Naive B cell (primary cell): ENCODE results near the gene ZG16. TPM values are rescaled to one million over a fixed set of nuclear protein-coding genes. Genes with fewer than 3 reads are reported as not detected.
A peak's percentile ranks its signal among the peaks of the same experiment; 100 is the strongest.
"Not testable (repeated sequence)": the region's sequence is repeated elsewhere in the genome, so short reads cannot be mapped to it uniquely, and the experiment has no call there.

Experiments
- ATAC-seq, 2 donors: fragments of 150-1000 bp; cut with Tn5 transposase; 2 replicates each; pipeline ENCODE4 v1.10.0; 2021; ENCODE audit warnings: low read depth in 2 of 2, mild to moderate bottlenecking in 2 of 2, moderate library complexity in 2 of 2
- DNase-seq: peaks from one replicate; pipeline ENCODE4 v3.0.0; 2022
- H3K27ac Mint-ChIP-seq, 6 donors: one replicate each; pipeline ENCODE4 v1.8.0; 2020 to 2022; ENCODE audit warnings: mild to moderate bottlenecking in 6 of 6, mixed read lengths in 6 of 6, moderate library complexity in 5 of 6, inconsistent platforms in 2 of 6
- H3K27me3 Mint-ChIP-seq, 3 donors: one replicate each; pipeline ENCODE4 v1.8.0; 2021 to 2022; ENCODE audit warnings: mixed read lengths in 3 of 3, mild to moderate bottlenecking in 1 of 3
- H3K36me3 Mint-ChIP-seq, 2 donors: one replicate each; pipeline ENCODE4 v1.8.0; 2020 to 2022; ENCODE audit warnings: mixed read lengths in 2 of 2, inconsistent platforms in 1 of 2, mild to moderate bottlenecking in 1 of 2
- H3K4me1 Mint-ChIP-seq, 3 donors: one replicate each; pipeline ENCODE4 v1.8.0; 2020 to 2022; ENCODE audit warnings: mixed read lengths in 3 of 3, inconsistent platforms in 1 of 3, mild to moderate bottlenecking in 1 of 3, moderate library complexity in 1 of 3
- H3K4me3 Mint-ChIP-seq, 8 donors: one replicate each; pipeline ENCODE4 v1.8.0; 2020 to 2022; ENCODE audit warnings: mild to moderate bottlenecking in 8 of 8, mixed read lengths in 8 of 8, moderate library complexity in 8 of 8, inconsistent platforms in 2 of 8
- H3K9me3 Mint-ChIP-seq, 7 donors: one replicate each; pipeline ENCODE4 v1.8.0; 2020 to 2022; ENCODE audit warnings: mixed read lengths in 7 of 7, mild to moderate bottlenecking in 5 of 7, inconsistent platforms in 2 of 7, moderate library complexity in 1 of 7
- polyA plus RNA-seq, 6 donors: library from polyadenylated mRNA; unstranded; fragments of 300-500 nt; fragmentation: Illumina TruSeq; gene quantifications; one replicate each; pipeline ENCODE4 v1.2.3, GENCODE V29; 2021; ENCODE audit warnings: low read depth in 6 of 6

ZG16 gene
- polyA plus RNA-seq, 6 donors from 2014 or later, result 0.13 TPM; not detected in 5

DNA sequence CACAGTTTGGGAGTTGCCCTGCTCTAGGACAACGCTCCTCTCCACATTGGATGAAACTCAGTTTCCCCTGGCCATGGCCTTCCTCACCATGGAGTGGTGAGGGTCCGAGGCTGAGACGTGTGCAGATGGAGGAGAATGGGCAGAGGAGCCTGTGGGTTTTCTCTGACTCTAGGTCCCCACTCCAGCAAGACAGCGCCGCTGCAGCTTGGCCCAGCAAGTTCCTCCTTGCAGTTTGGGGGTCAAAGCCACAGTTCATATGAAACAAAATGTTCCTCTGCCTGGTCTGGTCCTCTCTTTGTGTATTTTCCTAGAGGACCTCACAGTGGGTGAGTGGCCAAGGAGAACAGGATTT, 34.6 kb upstream of the ZG16 start:
- Mint-ChIP-seq H3K27ac (peak overlapping the region in 5 of 6 donors; percentile 74 to 98 (median 93)), H3K4me3 (peak overlapping the region; percentile 74 to 98 (median 84)), H3K27me3 (no peaks in the 10 kb centered on the region), H3K4me1 (peaks cover 62 to 80% (median 80%) of the 10 kb centered on the region in 3 donors), H3K36me3 (peaks cover 8 to 19% of the 10 kb centered on the region in 2 donors), H3K9me3 (peaks cover 0 to 2% (median 0%) of the 10 kb centered on the region in 7 donors)
- ATAC-seq (no peak), DNase-seq (no peak)

GRCh38 chr16:29743827-29744531, 34.1 kb upstream of the ZG16 start:
- H3K9me3 Mint-ChIP-seq, result peaks cover 0 to 2% (median 0%) of the 10 kb centered on the region in 7 donors
- ATAC-seq, result no peak
- H3K27ac Mint-ChIP-seq, result peak overlapping the region in 5 of 6 donors; percentile 74 to 98 (median 93)
- peaks cover 10 to 19% of the 10 kb centered on the region in 2 donors for H3K36me3 Mint-ChIP-seq
- H3K4me1 Mint-ChIP-seq, result peaks cover 58 to 80% (median 76%) of the 10 kb centered on the region in 3 donors
- H3K27me3 Mint-ChIP-seq, result no peaks in the 10 kb centered on the region
- H3K4me3 Mint-ChIP-seq, result peak overlapping the region; percentile 81 to 100 (median 92)
- DNase-seq, result no peak

DNA sequence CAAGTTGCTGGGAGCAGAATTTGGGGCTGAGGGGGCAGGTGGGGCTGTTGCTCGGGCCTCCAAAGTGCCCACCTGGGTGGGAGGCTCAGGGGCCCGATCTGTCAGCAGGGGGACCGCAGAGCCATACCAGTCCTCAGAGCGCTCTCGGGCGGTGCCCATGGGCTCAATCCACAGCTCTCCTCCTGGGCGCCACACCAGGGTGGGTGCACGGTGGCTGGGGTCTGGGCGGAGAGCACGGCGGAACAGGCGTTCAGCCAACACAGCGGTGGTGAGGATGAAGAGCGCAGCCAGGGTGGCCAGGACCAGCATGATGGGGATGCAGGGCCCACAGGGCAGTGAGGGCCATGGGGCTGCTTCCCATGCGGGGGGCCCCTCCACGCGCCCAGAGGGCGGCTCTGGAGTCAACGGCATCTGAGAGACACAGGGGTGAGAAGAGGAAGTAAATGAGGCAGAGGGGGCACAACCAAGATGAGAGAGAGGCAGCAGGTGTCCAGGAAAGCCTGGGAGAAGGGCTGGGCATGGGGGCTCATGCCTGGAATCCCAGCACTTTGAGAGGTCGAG, 33.4 kb upstream of the ZG16 start:
- H3K27ac Mint-ChIP-seq, result peak overlapping the region; percentile 98 to 100 (median 98)

GRCh38 chr16:29745121-29745852, 32.8 kb upstream of the ZG16 start:
- peaks cover 11 to 19% of the 10 kb centered on the region in 2 donors for H3K36me3 Mint-ChIP-seq

More for the DNA sequence above, 33.4 kb upstream of the ZG16 start:
- H3K9me3 Mint-ChIP-seq, result peaks cover 0 to 2% (median 0%) of the 10 kb centered on the region in 7 donors
- peak overlapping the region; percentile 97 to 100 (median 99) for H3K4me3 Mint-ChIP-seq
- peaks cover 11 to 19% of the 10 kb centered on the region in 2 donors for H3K36me3 Mint-ChIP-seq
- peaks cover 54 to 77% (median 74%) of the 10 kb centered on the region in 3 donors for H3K4me1 Mint-ChIP-seq
- no peaks in the 10 kb centered on the region for H3K27me3 Mint-ChIP-seq
- peak; percentile 34 for DNase-seq
- peak; percentile 10 to 18 for ATAC-seq

DNA sequence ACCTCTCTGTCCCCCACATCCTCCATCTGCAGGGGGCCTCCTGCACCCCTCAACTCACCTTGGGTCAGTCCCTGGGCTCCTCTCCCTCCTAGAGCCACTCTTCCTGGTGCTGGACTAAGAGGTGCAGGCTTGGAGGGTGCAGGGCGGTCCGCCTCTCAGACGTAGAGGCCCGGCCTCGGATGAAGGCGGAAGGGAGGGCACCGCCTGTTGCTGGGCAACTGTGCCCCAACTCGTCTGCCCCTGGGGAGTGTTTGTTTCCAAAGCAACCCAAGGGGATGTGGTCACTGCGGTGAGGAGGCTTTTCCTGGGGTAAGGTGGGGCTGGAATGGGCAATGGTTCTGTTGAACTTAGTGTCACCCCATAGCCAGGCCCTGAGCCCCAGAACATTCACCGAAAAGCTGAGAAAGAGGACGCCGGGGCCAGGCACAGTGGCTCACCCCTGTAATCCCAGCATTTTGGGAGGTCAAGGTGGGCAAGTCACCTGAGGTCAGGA, 32.2 kb upstream of the ZG16 start, which contains the start of gene C16orf54:
Gene C16orf54, minus strand, starts transcription at position 138 of the 493 bp plus-strand sequence. CDS start 1,039 bp downstream, outside the sequence.
- ATAC-seq, result peak; percentile 85 to 86
- Mint-ChIP-seq H3K36me3 (peaks cover 11 to 17% of the 10 kb centered on the region in 2 donors), H3K4me3 (peak within 1 kb of the TSS; percentile 97 to 100 (median 99)), H3K4me1 (peaks cover 41 to 67% (median 61%) of the 10 kb centered on the region in 3 donors), H3K27ac (peak within 1 kb of the TSS; percentile 98 to 100 (median 98)), H3K27me3 (no peaks in the 10 kb centered on the region), H3K9me3 (peaks cover 0 to 2% (median 0%) of the 10 kb centered on the region in 7 donors)
- DNase-seq, result peak; percentile 96

More at GRCh38 chr16:29745121-29745852, 32.8 kb upstream of the ZG16 start:
- H3K4me1 Mint-ChIP-seq, result peaks cover 47 to 73% (median 68%) of the 10 kb centered on the region in 3 donors
- peak overlapping the region; percentile 98 to 100 (median 98) for H3K27ac Mint-ChIP-seq
- peaks cover 0 to 2% (median 0%) of the 10 kb centered on the region in 7 donors for H3K9me3 Mint-ChIP-seq
- ATAC-seq (peak; percentile 69 to 71), DNase-seq (peak; percentile 71)
- no peaks in the 10 kb centered on the region for H3K27me3 Mint-ChIP-seq
- H3K4me3 Mint-ChIP-seq, result peak overlapping the region; percentile 97 to 100 (median 99)

DNA sequence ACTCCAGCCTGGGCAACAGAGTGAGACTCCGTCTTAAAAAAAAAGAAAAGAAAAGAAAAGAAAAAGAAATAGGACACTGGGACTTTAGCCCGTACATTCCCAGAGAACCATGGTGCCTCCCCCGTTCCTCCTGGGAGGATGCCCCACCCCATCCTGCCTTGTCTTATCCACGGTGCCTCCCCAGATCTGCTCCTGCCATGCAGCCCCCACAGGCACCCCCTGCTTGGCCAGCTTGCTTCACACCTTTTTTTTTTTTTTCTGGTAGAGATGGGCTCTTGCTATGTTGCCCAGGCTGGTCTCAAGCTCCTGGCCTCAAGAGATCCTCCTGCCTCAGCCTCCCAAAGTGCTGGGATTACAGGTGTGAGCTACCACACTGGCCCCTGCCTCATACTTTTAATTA, 31.5 kb upstream of the ZG16 start:
- peak overlapping the region; percentile 98 to 100 (median 98) for H3K27ac Mint-ChIP-seq
- peaks cover 6 to 11% of the 10 kb centered on the region in 2 donors for H3K36me3 Mint-ChIP-seq
- not testable (repeated sequence) for DNase-seq, ATAC-seq, H3K9me3 Mint-ChIP-seq, H3K27me3 Mint-ChIP-seq
- H3K4me1 Mint-ChIP-seq, result peaks cover 35 to 62% (median 55%) of the 10 kb centered on the region in 3 donors
- peak overlapping the region; percentile 97 to 100 (median 99) for H3K4me3 Mint-ChIP-seq

GRCh38 chr16:29747947-29748759, 29.9 kb upstream of the ZG16 start:
- peaks cover 0 to 2% (median 0%) of the 10 kb centered on the region in 7 donors for H3K9me3 Mint-ChIP-seq
- H3K4me1 Mint-ChIP-seq, result peaks cover 32 to 46% (median 40%) of the 10 kb centered on the region in 3 donors
- ATAC-seq, result no peak
- no peak for DNase-seq
- H3K27me3 Mint-ChIP-seq, result no peaks in the 10 kb centered on the region
- H3K27ac Mint-ChIP-seq, result peak overlapping the region in 5 of 6 donors; percentile 27 to 98 (median 73)
- H3K4me3 Mint-ChIP-seq, result peak overlapping the region in 4 of 8 donors; percentile 33 to 99 (median 52)
- H3K36me3 Mint-ChIP-seq, result peaks cover 3 to 7% of the 10 kb centered on the region in 2 donors

DNA sequence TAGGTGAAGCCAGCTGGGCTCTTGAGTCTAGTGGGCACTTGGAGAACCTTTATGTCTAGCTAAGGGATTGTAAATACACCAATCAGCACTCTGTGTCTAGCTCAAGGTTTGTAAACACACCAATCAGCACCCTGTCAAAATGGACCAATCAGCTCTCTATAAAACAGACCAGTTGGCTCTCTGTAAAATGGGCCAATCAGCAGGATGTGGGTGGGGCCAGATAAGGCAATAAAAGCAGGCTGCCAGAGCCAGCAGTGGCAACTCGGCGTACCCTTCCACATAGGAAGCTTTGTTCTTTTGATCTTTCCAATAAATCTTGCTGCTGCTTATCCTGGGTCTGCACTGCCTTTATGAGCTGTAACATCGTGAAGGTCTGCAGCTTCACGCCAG, 29.3 kb upstream of the ZG16 start:
- H3K4me1 Mint-ChIP-seq, result peaks cover 26 to 43% (median 34%) of the 10 kb centered on the region in 3 donors
- not testable (repeated sequence) for H3K36me3 Mint-ChIP-seq, H3K9me3 Mint-ChIP-seq, DNase-seq, H3K27me3 Mint-ChIP-seq, ATAC-seq
- peak overlapping the region in 5 of 6 donors; percentile 2 to 82 (median 54) for H3K27ac Mint-ChIP-seq
- peak overlapping the region in 3 of 8 donors; percentile 12 to 36 (median 33) for H3K4me3 Mint-ChIP-seq

GRCh38 chr16:29753516-29753915, 24.5 kb upstream of the ZG16 start:
- Mint-ChIP-seq H3K36me3 (peaks cover 0 to 3% of the 10 kb centered on the region in 2 donors), H3K4me1 (peaks cover 4 to 27% (median 19%) of the 10 kb centered on the region in 3 donors), H3K27ac (no peak overlapping the region), H3K27me3 (no peaks in the 10 kb centered on the region), H3K4me3 (no peak overlapping the region), H3K9me3 (no peaks in the 10 kb centered on the region)
- no peak for ATAC-seq
- DNase-seq, result no peak

DNA sequence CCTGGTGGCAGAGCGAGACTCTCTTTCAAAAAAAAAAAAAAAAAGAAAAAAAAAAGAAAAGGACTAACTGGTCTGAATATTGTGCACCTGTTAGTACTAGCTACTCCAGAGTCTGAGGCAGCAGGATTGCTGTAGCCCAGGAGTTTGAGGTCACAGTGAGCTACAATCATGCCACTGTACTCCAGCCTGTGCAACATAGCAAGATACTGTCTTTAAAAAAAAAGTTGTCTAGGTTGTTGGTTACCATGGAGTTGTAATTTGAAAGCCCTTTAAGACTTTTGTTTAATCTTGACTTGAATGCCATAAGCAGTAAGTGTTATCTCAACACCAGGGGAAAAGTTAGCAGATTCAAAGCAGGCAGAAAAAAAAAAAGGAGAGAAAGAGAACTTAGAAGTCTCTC, 21.4 kb upstream of the ZG16 start:
- no peaks in the 10 kb centered on the region for H3K27me3 Mint-ChIP-seq
- no peaks in the 10 kb centered on the region for H3K36me3 Mint-ChIP-seq
- no peaks in the 10 kb centered on the region for H3K9me3 Mint-ChIP-seq
- H3K4me3 Mint-ChIP-seq, result no peak overlapping the region
- ATAC-seq (no peak), DNase-seq (no peak)
- peaks cover 8 to 21% (median 20%) of the 10 kb centered on the region in 3 donors for H3K4me1 Mint-ChIP-seq
- H3K27ac Mint-ChIP-seq, result peak overlapping the region in 1 of 6 donors; percentile 28

DNA sequence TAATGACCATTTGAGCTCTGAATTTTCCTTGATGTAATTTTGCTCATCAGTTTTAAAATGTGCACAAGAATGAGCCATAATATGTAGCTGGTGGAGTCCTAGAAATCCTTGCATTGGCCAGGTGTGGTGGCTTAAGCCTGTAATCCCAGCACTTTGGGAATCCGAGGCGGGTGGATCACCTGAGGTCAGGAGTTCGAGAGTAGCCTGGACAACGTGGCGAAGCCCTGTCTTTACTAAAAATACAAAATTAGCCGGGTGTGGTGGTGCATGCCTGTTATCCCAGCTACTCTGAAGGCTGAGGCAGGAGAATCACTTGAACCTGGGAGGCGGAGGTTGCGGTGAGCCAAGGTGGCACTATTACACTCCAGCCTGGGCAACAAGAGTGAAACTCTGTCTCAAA, 21.0 kb upstream of the ZG16 start:
- H3K4me1 Mint-ChIP-seq, result peaks cover 8 to 21% (median 20%) of the 10 kb centered on the region in 3 donors
- DNase-seq, H3K27me3 Mint-ChIP-seq, H3K9me3 Mint-ChIP-seq, H3K4me3 Mint-ChIP-seq, H3K36me3 Mint-ChIP-seq, ATAC-seq: not testable (repeated sequence)
- H3K27ac Mint-ChIP-seq, result peak overlapping the region in 2 of 6 donors; percentile 36 to 67

- DNase-seq (no peak), ATAC-seq (no peak)
- no peaks in the 10 kb centered on the region for H3K36me3 Mint-ChIP-seq
- no peak overlapping the region for H3K27ac Mint-ChIP-seq
- no peaks in the 10 kb centered on the region for H3K9me3 Mint-ChIP-seq
- peak overlapping the region in 1 of 8 donors; percentile 44 for H3K4me3 Mint-ChIP-seq
- H3K27me3 Mint-ChIP-seq, result no peaks in the 10 kb centered on the region
- H3K4me1 Mint-ChIP-seq, result peaks cover 8 to 21% (median 20%) of the 10 kb centered on the region in 3 donors
Measured at GRCh38 chr16:29757950-29758466, 20.0 kb upstream of the ZG16 start.
